ENCODE results near the gene EPHB2. TPM values are rescaled to one million over a fixed set of nuclear protein-coding genes. Genes with fewer than 3 reads are reported as not detected.
"Not testable (repeated sequence)": the region's sequence is repeated elsewhere in the genome, so short reads cannot be mapped to it uniquely, and the experiment has no call there.

Gene EPHB2
- total and polyA plus RNA-seq, 2 donors (not counting 3 experiments of a cell fraction or from before 2014, with no cell fraction given), result 50.8 to 69.1 TPM

GRCh38 chr1:22843441-22844183 lies 133.0 kb downstream of the EPHB2 start:
- H3K4me2 ChIP-seq (ENCODE audit: insufficient read depth, low read length); H2AFZ ChIP-seq (ENCODE audit: low read depth, low read length); H3K79me2 ChIP-seq (ENCODE audit: control insufficient read depth, insufficient read depth, low read length); POLR2A ChIA-PET; intact Hi-C loops (cut with micrococcal nuclease); H3K27me3 ChIP-seq (ENCODE audit: control insufficient read depth in 2 of 2, insufficient read depth in 2 of 2, low read length in 2 of 2); BruUV-seq (replicated peaks); H3K4me3 ChIP-seq (replicated peaks in 1 of 3; ENCODE audit: insufficient read depth in 1 of 3, low read depth in 1 of 3, low read length in 3 of 3); dilution Hi-C loops (cut with MboI; ENCODE audit: extremely low pct_ligation_motif_present, low sequenced_read_pairs); H3K4me1 ChIP-seq (ENCODE audit: control insufficient read depth, extremely low read depth, insufficient read depth, low read length); DNase-seq (ENCODE audit: low read depth, low spot score); H3K27ac ChIP-seq (ENCODE audit: insufficient read depth, low read depth, low read length); H3K9me1 ChIP-seq (replicated peaks; ENCODE audit: control insufficient read depth, extremely low read depth, insufficient read depth, low read length); H3K9me3 ChIP-seq (replicated peaks; ENCODE audit: control insufficient read depth, insufficient read depth, low read length); H3K36me3 ChIP-seq (ENCODE audit: control insufficient read depth in 2 of 2, extremely low read depth in 1 of 2, insufficient read depth in 2 of 2, low read length in 2 of 2); H3K9ac ChIP-seq (replicated peaks; ENCODE audit: extremely low read depth, insufficient read depth, low read length); FAIRE-seq; H4K20me1 ChIP-seq (replicated peaks; ENCODE audit: control insufficient read depth, extremely low read depth, insufficient read depth, low read length): not testable (repeated sequence)
- CTCF ChIA-PET, result interaction anchor here (1.5 to 2.3 kb wide), 2 partner anchors 18 to 139 kb away, joined by 5 to 8 read pairs; no protein-coding TSS in a partner anchor

DNA sequence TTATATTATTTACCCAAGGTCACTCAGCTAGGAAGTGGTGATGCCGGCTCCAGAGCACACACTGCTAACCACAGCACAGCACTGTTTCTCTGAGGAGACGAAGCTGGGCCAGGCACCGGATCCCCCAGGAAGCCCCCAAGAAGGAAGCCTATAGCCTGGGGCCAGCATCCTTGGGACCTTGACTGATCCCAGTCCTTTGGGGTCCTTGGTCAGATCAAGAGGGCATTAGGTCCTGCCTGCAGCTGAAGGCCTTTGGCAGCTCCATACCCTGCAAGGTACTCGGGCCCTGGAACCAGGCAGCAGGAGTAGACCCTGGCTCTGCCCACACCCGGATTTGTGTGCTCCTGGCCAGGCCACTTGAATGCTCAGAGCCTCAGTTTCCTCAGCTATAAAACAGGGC lies 134.0 kb downstream of the EPHB2 start:
- FAIRE-seq, result no peak
- H3K36me3 ChIP-seq (ENCODE audit: control insufficient read depth in 2 of 2, extremely low read depth in 1 of 2, insufficient read depth in 2 of 2, low read length in 2 of 2), result no peaks in the 10 kb centered on the region
- no peaks in the 10 kb centered on the region for H3K9me1 ChIP-seq (replicated peaks; ENCODE audit: control insufficient read depth, extremely low read depth, insufficient read depth, low read length)
- POLR2A ChIA-PET, result no interaction called here
- H3K4me3 ChIP-seq (replicated peaks in 1 of 3; ENCODE audit: insufficient read depth in 1 of 3, low read depth in 1 of 3, low read length in 3 of 3), result no peak overlapping the region
- no peaks in the 10 kb centered on the region for H4K20me1 ChIP-seq (replicated peaks; ENCODE audit: control insufficient read depth, extremely low read depth, insufficient read depth, low read length)
- H3K4me1 ChIP-seq (ENCODE audit: control insufficient read depth, extremely low read depth, insufficient read depth, low read length), result no peaks in the 10 kb centered on the region
- H2AFZ ChIP-seq (ENCODE audit: low read depth, low read length), result no peak overlapping the region
- DNase-seq (ENCODE audit: low read depth, low spot score), result no peak
- TF ChIP-seq MYC (IDR thresholded peaks at IDR 0.05; ENCODE audit: low read depth, low read length) (no peak), EZH2 (IDR thresholded peaks at IDR 0.05; ENCODE audit: borderline replicate concordance, low read depth, low read length, severe bottlenecking) (no peak), JUN (IDR thresholded peaks at IDR 0.05; ENCODE audit: borderline replicate concordance, insufficient read depth, insufficient read length, low read depth) (no peak), GATA2 (IDR thresholded peaks at IDR 0.05; ENCODE audit: insufficient read depth, insufficient read length, low read depth, low read length) (no peak), FOS (IDR thresholded peaks at IDR 0.05; ENCODE audit: borderline replicate concordance, insufficient read depth, low read length) (no peak), POLR2A (IDR thresholded peaks at IDR 0.05; ENCODE audit: low read depth, low read length) (no peak), MAX (IDR thresholded peaks at IDR 0.05; ENCODE audit: insufficient read depth, insufficient read length) (no peak)
- TF ChIP-seq, protein P1, sequence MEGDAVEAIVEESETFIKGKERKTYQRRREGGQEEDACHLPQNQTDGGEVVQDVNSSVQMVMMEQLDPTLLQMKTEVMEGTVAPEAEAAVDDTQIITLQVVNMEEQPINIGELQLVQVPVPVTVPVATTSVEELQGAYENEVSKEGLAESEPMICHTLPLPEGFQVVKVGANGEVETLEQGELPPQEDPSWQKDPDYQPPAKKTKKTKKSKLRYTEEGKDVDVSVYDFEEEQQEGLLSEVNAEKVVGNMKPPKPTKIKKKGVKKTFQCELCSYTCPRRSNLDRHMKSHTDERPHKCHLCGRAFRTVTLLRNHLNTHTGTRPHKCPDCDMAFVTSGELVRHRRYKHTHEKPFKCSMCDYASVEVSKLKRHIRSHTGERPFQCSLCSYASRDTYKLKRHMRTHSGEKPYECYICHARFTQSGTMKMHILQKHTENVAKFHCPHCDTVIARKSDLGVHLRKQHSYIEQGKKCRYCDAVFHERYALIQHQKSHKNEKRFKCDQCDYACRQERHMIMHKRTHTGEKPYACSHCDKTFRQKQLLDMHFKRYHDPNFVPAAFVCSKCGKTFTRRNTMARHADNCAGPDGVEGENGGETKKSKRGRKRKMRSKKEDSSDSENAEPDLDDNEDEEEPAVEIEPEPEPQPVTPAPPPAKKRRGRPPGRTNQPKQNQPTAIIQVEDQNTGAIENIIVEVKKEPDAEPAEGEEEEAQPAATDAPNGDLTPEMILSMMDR (IDR thresholded peaks at IDR 0.05; ENCODE audit: extremely low read depth in 1 of 2, insufficient read depth in 1 of 2, low read depth in 1 of 2, low read length in 2 of 2), result no peak
- CTCF ChIA-PET, result interaction anchor here (1.5 to 2.3 kb wide), 2 partner anchors 17 to 140 kb away, joined by 5 to 8 read pairs; no protein-coding TSS in a partner anchor
- H3K4me2 ChIP-seq (ENCODE audit: insufficient read depth, low read length), result no peak overlapping the region
- no peak overlapping the region for H3K27ac ChIP-seq (ENCODE audit: insufficient read depth, low read depth, low read length)
- dilution Hi-C loops (cut with MboI; ENCODE audit: extremely low pct_ligation_motif_present, low sequenced_read_pairs) (no loop called here), intact Hi-C loops (cut with micrococcal nuclease) (no loop called here)
- H3K79me2 ChIP-seq (ENCODE audit: control insufficient read depth, insufficient read depth, low read length), result no peaks in the 10 kb centered on the region
- no peaks in the 10 kb centered on the region for H3K9me3 ChIP-seq (replicated peaks; ENCODE audit: control insufficient read depth, insufficient read depth, low read length)
- no peak overlapping the region for H3K9ac ChIP-seq (replicated peaks; ENCODE audit: extremely low read depth, insufficient read depth, low read length)
- no TSS peak for BruUV-seq (replicated peaks)
- no peaks in the 10 kb centered on the region for H3K27me3 ChIP-seq (ENCODE audit: control insufficient read depth in 2 of 2, insufficient read depth in 2 of 2, low read length in 2 of 2)
